Measurements from ENCODE around the gene SOX13. TPM values are rescaled to one million over a fixed set of nuclear protein-coding genes. Genes with fewer than 3 reads are reported as not detected.
A peak's percentile ranks its signal among the peaks of the same experiment; 100 is the strongest.

The SOX13 gene
- total RNA-seq, 4 donors from 2014 or later, result 51.8 to 108 (median 105) TPM

DNA sequence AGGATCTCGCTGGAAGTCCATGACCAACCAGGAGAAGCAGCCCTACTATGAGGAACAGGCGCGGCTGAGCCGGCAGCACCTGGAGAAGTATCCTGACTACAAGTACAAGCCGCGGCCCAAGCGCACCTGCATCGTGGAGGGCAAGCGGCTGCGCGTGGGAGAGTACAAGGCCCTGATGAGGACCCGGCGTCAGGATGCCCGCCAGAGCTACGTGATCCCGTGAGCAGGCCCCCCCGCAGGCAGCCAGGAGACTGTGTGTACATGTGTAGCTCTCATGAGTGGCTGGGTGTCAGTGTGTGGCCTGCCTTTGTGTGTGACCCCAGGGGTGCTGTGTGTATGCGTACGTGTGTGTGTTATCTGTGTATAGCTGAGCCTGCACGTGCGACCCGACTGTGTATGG, 51.7 kb downstream of the SOX13 start:
- TF ChIP-seq, protein P1, sequence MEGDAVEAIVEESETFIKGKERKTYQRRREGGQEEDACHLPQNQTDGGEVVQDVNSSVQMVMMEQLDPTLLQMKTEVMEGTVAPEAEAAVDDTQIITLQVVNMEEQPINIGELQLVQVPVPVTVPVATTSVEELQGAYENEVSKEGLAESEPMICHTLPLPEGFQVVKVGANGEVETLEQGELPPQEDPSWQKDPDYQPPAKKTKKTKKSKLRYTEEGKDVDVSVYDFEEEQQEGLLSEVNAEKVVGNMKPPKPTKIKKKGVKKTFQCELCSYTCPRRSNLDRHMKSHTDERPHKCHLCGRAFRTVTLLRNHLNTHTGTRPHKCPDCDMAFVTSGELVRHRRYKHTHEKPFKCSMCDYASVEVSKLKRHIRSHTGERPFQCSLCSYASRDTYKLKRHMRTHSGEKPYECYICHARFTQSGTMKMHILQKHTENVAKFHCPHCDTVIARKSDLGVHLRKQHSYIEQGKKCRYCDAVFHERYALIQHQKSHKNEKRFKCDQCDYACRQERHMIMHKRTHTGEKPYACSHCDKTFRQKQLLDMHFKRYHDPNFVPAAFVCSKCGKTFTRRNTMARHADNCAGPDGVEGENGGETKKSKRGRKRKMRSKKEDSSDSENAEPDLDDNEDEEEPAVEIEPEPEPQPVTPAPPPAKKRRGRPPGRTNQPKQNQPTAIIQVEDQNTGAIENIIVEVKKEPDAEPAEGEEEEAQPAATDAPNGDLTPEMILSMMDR (IDR thresholded peaks at IDR 0.05), result no peak
- no peak for TF ChIP-seq EP300 (IDR thresholded peaks at IDR 0.05)
- TF ChIP-seq POLR2A (IDR thresholded peaks at IDR 0.05), result no peak
- Histone ChIP-seq H3K36me3 (peaks cover 0 to 76% (median 9%) of the 10 kb centered on the region in 3 donors), H3K4me3 (no peak overlapping the region), H3K27me3 (no peaks in the 10 kb centered on the region), H3K9me3 (no peaks in the 10 kb centered on the region), H3K4me1 (peaks cover 0 to 45% (median 17%) of the 10 kb centered on the region in 4 donors), H3K27ac (no peak overlapping the region)
- no peak for DNase-seq (ENCODE audit: low spot score in 2 of 2)
- 89 to 95% methylated on average over 18 to 22 of the region's 22 CpGs for WGBS, 2 donors

DNA sequence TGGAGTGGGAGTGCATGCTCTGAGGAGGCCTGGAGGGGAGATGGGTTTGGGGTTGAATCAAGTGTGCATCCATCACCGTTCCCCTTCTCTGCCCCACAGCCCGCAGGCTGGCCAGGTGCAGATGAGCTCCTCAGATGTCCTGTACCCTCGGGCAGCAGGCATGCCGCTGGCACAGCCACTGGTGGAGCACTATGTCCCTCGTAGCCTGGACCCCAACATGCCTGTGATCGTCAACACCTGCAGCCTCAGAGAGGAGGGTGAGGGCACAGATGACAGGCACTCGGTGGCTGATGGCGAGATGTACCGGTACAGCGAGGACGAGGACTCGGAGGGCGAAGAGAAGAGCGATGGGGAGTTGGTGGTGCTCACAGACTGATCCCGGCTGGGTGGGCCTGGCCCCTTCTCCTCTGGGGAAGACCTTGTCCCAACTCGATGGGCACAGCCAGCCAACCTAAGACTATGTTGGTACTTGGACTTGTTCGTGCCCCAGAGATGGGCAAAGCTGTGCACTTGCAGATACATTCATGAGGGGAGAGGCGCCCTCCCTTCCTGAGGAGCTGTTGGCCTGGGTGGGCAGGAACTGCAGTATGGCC, 52.9 kb downstream of the SOX13 start:
- DNase-seq (ENCODE audit: low spot score in 2 of 2), result no peak
- Histone ChIP-seq H3K4me1 (peaks cover 0 to 58% (median 17%) of the 10 kb centered on the region in 4 donors), H3K27me3 (no peaks in the 10 kb centered on the region), H3K27ac (peak overlapping the region in 2 of 4 donors; percentile 73 to 88), H3K36me3 (peaks cover 0 to 68% (median 9%) of the 10 kb centered on the region in 3 donors), H3K9me3 (no peaks in the 10 kb centered on the region), H3K4me3 (no peak overlapping the region)
- WGBS, 2 donors, result 90 to 92% methylated on average over 18 of the region's 18 CpGs
- TF ChIP-seq, protein P1 (IDR thresholded peaks at IDR 0.05), result no peak
- TF ChIP-seq EP300 (IDR thresholded peaks at IDR 0.05), result no peak
- no peak for TF ChIP-seq POLR2A (IDR thresholded peaks at IDR 0.05)

DNA sequence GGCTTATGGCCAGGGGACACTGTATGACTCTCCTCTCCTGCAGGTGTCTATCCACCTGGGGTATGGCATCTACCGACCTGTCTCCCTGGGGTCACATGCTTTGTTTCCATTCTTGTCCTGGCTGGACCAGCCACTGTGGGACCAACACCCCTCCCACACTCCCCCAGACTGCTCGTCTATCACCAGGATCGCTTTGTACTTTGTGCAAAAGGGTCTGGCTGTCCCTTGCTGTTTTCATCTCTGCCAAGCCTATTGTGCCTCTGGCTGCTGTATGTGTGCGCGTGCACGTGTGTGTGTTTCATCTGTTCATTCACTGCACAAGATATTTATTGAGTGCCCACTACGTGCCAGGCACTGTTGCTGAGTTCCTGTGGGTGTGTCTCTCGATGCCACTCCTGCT, 53.5 kb downstream of the SOX13 start:
- TF ChIP-seq, protein P1 (IDR thresholded peaks at IDR 0.05), result no peak
- no peak for TF ChIP-seq EP300 (IDR thresholded peaks at IDR 0.05)
- no peak for TF ChIP-seq POLR2A (IDR thresholded peaks at IDR 0.05)
- Histone ChIP-seq H3K9me3 (no peaks in the 10 kb centered on the region), H3K4me1 (peaks cover 0 to 63% (median 17%) of the 10 kb centered on the region in 4 donors), H3K27ac (peak overlapping the region in 3 of 4 donors; percentile 72 to 88 (median 73)), H3K4me3 (no peak overlapping the region), H3K36me3 (peaks cover 0 to 68% (median 9%) of the 10 kb centered on the region in 3 donors), H3K27me3 (no peaks in the 10 kb centered on the region)
- no peak for DNase-seq (ENCODE audit: low spot score in 2 of 2)
- 39 to 50% methylated on average over 8 of the region's 8 CpGs for WGBS, 2 donors

DNA sequence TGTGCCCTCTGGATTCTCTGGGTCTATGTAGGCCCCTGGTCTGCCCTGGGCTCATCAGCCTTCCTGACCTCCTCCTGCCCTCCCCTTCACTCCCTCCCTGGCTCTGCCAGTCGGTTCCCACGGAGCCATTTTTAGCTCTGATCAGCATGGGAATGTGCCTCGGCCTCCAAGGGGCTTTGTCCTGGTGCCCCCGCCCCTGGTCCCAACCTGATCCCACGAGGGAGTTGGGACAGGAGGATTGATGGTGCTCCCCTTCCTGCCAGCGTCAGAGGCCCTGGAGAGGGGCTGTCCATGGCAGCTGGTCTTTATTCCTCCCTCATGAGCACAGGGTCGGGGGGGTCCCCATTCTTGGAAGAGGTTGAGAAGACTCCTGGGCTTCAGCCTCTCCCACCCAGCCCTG, 54.0 kb downstream of the SOX13 start:
- 33 to 45% methylated on average over 7 of the region's 7 CpGs for WGBS, 2 donors
- TF ChIP-seq, protein P1 (IDR thresholded peaks at IDR 0.05), result no peak
- no peak for TF ChIP-seq POLR2A (IDR thresholded peaks at IDR 0.05)
- H3K4me1 ChIP-seq, result peaks cover 0 to 66% (median 17%) of the 10 kb centered on the region in 4 donors
- H3K9me3 ChIP-seq, result no peaks in the 10 kb centered on the region
- H3K36me3 ChIP-seq, result peaks cover 0 to 68% (median 9%) of the 10 kb centered on the region in 3 donors
- DNase-seq (ENCODE audit: low spot score in 2 of 2), result no peak
- peak overlapping the region in 3 of 4 donors; percentile 72 to 88 (median 73) for H3K27ac ChIP-seq
- H3K4me3 ChIP-seq, result no peak overlapping the region
- H3K27me3 ChIP-seq, result no peaks in the 10 kb centered on the region

DNA sequence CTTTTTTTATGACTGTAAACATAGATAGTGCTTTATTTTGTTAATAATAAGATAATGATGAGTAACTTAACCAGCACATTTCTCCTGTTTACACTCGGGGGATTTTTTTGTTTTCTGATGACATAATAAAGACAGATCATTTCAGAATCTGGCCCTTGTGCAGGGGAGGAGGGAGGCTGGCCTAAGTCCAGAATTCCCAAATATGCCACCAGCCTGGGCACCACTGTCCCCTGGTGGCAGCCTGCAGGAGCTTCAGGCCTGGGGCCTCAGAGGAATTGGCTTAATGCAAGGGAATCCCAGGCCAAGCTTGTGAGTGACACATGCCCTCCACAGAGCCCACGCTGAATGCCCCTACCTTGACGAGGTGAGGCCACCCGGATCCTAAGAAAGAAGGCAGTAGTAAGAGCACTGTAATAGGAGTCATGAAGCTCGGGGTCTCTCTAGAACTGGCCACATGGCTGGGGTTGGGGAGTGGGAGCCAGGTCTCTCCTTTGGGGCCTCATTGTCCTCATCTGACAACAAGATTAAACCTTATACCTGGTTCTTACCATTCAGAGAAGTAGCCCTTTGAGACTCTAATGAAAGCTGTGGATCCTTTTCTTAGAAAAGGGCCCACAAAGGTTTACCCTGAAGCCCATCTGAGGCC, 54.8 kb downstream of the SOX13 start:
- Histone ChIP-seq H3K36me3 (peaks cover 0 to 68% (median 2%) of the 10 kb centered on the region in 3 donors), H3K27ac (peak overlapping the region in 3 of 4 donors; percentile 72 to 88 (median 73)), H3K4me3 (no peak overlapping the region), H3K27me3 (no peaks in the 10 kb centered on the region), H3K4me1 (peaks cover 0 to 66% (median 17%) of the 10 kb centered on the region in 4 donors), H3K9me3 (no peaks in the 10 kb centered on the region)
- 19 to 26% methylated on average over 5 of the region's 5 CpGs for WGBS, 2 donors
- DNase-seq (ENCODE audit: low spot score in 2 of 2), result peak; percentile 54 to 71
- peak in 1 of 2 donors; percentile 77 for TF ChIP-seq EP300 (IDR thresholded peaks at IDR 0.05)
- TF ChIP-seq, protein P1 (IDR thresholded peaks at IDR 0.05), result peak; percentile 88 to 99 (median 93)
- no peak for TF ChIP-seq POLR2A (IDR thresholded peaks at IDR 0.05)

All from tibial nerve (tissue), 4 donors.